Measurements from ENCODE around the gene ELOB.

DNA sequence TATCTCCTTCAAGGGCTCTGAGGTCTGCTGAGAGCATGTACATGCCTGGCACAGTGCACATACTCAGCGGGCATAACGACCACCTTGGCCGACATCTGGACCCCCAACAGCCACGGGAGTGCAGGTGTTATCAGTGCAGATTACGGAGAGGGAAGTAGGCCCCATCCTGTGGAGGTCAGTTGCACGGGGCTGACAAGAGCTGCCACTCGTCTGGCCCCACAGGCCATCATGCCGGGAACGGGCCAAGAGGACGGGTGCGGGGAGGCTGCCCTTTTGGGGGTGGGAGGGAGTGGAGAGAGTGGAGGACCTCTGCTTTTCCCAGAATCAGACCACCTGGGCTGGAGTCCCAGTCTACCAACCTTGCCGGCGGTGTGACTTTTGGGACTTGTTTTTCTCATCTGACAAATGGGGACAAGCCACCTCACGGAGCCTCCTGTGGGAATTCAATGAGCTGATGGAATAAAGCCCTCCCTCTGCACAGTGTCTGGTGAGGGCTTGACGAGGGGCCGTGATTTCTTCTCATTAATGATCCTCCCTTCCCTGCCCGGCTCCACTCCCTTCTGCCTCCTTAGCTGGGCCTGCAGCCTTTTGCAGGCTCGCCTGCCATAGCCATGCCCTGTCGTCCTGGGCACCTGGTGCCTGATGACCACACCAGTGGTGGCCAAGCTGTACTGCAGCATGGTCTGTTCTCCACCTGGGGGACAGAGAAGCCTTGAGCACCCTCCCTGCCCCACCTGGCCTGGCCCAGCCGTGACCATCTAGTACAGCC lies 5.7 kb upstream of the ELOB start:
- TF ChIP-seq, protein P1, sequence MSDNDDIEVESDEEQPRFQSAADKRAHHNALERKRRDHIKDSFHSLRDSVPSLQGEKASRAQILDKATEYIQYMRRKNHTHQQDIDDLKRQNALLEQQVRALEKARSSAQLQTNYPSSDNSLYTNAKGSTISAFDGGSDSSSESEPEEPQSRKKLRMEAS (IDR thresholded peaks at IDR 0.05; ENCODE audit: low read depth, low read length) = no peak
- TF ChIP-seq POLR2A (IDR thresholded peaks at IDR 0.05; ENCODE audit: extremely low read depth, insufficient read length) (no peak), MYC (IDR thresholded peaks at IDR 0.05; ENCODE audit: low read depth, low read length) (no peak)
- TF ChIP-seq, protein P2, sequence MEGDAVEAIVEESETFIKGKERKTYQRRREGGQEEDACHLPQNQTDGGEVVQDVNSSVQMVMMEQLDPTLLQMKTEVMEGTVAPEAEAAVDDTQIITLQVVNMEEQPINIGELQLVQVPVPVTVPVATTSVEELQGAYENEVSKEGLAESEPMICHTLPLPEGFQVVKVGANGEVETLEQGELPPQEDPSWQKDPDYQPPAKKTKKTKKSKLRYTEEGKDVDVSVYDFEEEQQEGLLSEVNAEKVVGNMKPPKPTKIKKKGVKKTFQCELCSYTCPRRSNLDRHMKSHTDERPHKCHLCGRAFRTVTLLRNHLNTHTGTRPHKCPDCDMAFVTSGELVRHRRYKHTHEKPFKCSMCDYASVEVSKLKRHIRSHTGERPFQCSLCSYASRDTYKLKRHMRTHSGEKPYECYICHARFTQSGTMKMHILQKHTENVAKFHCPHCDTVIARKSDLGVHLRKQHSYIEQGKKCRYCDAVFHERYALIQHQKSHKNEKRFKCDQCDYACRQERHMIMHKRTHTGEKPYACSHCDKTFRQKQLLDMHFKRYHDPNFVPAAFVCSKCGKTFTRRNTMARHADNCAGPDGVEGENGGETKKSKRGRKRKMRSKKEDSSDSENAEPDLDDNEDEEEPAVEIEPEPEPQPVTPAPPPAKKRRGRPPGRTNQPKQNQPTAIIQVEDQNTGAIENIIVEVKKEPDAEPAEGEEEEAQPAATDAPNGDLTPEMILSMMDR (IDR thresholded peaks at IDR 0.05; ENCODE audit: low read depth, low read length) = no peak

Data from NB4 (cell line).